WTC11 (cell line): ENCODE measurements around the gene CPEB3. TPM values are rescaled to one million over a fixed set of nuclear protein-coding genes. Genes with fewer than 3 reads are reported as not detected.

Source experiments
- ATAC-seq: fragments of 200-7000 bp; cut with Tn5 transposase; 2 replicates; pipeline ENCODE4 v1.10.0; 2021; ENCODE audit warnings: mild to moderate bottlenecking, moderate library complexity
- CTCF ChIA-PET: fragments of 300-600 bp; sonication (Branson Sonifier 250); formaldehyde crosslinking; loops from one replicate; lab custom pipeline; 2021; ENCODE audit warnings: antibody characterized with exemption; lab: Charles Lee
- POLR2A ChIA-PET: fragments of 350-600 bp; sonication (Branson Sonifier 250); formaldehyde crosslinking; loops from one replicate; lab custom pipeline; 2021; ENCODE audit warnings: antibody characterized with exemption; lab: Charles Lee
- DNase-seq: peaks from one replicate; pipeline ENCODE4 v3.0.0; 2021; ENCODE audit warnings: low spot score
- H3K27ac Mint-ChIP-seq: 2 replicates; pipeline ENCODE4 v1.8.0; 2021; ENCODE audit warnings: mixed read lengths
- H3K27me3 Mint-ChIP-seq: 2 replicates; pipeline ENCODE4 v1.8.0; 2021; ENCODE audit warnings: low read depth, mild to moderate bottlenecking, moderate library complexity, mixed read lengths
- H3K36me3 Mint-ChIP-seq: 2 replicates; pipeline ENCODE4 v1.8.0; 2021; ENCODE audit warnings: mixed read lengths
- H3K4me1 Mint-ChIP-seq: 2 replicates; pipeline ENCODE4 v1.8.0; 2022; ENCODE audit warnings: mixed read lengths
- H3K4me3 Mint-ChIP-seq: 2 replicates; pipeline ENCODE4 v1.8.0; 2021; ENCODE audit warnings: mild to moderate bottlenecking, moderate library complexity, mixed read lengths
- H3K9me3 Mint-ChIP-seq: 2 replicates; pipeline ENCODE4 v1.8.0; 2021; ENCODE audit warnings: mixed read lengths
- ATF1 ChIP-seq: sonication (generic); formaldehyde crosslinking; IDR thresholded peaks from 2 replicates; pipeline ENCODE4 v1.8.1; 2023; ENCODE audit warnings: mild to moderate bottlenecking, moderate library complexity, missing genetic modification reagents
- ATF3 ChIP-seq: sonication (generic); formaldehyde crosslinking; conservative IDR thresholded peaks from 2 replicates; pipeline ENCODE4 v1.8.1; 2022; ENCODE audit warnings: mild to moderate bottlenecking, missing genetic modification reagents
- ATF6 ChIP-seq: sonication (generic); formaldehyde crosslinking; IDR thresholded peaks from 2 replicates; pipeline ENCODE4 v1.8.1; 2023; ENCODE audit warnings: mild to moderate bottlenecking, missing genetic modification reagents
- CREB1 ChIP-seq: sonication (generic); formaldehyde crosslinking; IDR thresholded peaks from 2 replicates; pipeline ENCODE4 v1.8.0; 2023; ENCODE audit warnings: mild to moderate bottlenecking, missing genetic modification reagents
- CTCF ChIP-seq: fragments of 200-600 bp; IDR thresholded peaks from 2 replicates; pipeline ENCODE4 v1.8.0; 2022; ENCODE audit warnings: antibody characterized with exemption
- NR3C1 ChIP-seq: sonication (generic); formaldehyde crosslinking; conservative IDR thresholded peaks from 2 replicates; pipeline ENCODE4 v1.8.1; 2023; ENCODE audit warnings: low read depth, mild to moderate bottlenecking, missing genetic modification reagents
- TEAD4 ChIP-seq: sonication (generic); formaldehyde crosslinking; IDR thresholded peaks from 2 replicates; pipeline ENCODE4 v1.8.0; 2022; ENCODE audit warnings: mild to moderate bottlenecking, missing genetic modification reagents
- USF1 ChIP-seq: sonication (generic); formaldehyde crosslinking; IDR thresholded peaks from 2 replicates; pipeline ENCODE4 v1.8.0; 2022; ENCODE audit warnings: mild to moderate bottlenecking, missing genetic modification reagents
- ZNF138 ChIP-seq: sonication (generic); formaldehyde crosslinking; conservative IDR thresholded peaks from 2 replicates; pipeline ENCODE4 v1.8.1; 2022; ENCODE audit warnings: mild to moderate bottlenecking, moderate library complexity, missing genetic modification reagents
- ZNF263 ChIP-seq: sonication (generic); formaldehyde crosslinking; IDR thresholded peaks from 2 replicates; pipeline ENCODE4 v1.8.1; 2022; ENCODE audit warnings: low read depth, mild to moderate bottlenecking, moderate library complexity, missing genetic modification reagents
- total RNA-seq: library from RNA; stranded (reverse); gene quantifications from 3 replicates; pipeline ENCODE4 v1.2.3, GENCODE V29; 2021
- TF ChIP-seq, protein P1 (sequence below): sonication (generic); formaldehyde crosslinking; IDR thresholded peaks from 2 replicates; pipeline ENCODE4 v1.8.0; 2022; ENCODE audit warnings: missing genetic modification reagents
- TF ChIP-seq, protein P2 (sequence below): sonication (generic); formaldehyde crosslinking; IDR thresholded peaks from 2 replicates; pipeline ENCODE4 v1.8.0; 2023; ENCODE audit warnings: mild to moderate bottlenecking, missing genetic modification reagents

The CPEB3 gene
- total RNA-seq, 1 experiment from 2014 or later = 2.4 TPM

DNA sequence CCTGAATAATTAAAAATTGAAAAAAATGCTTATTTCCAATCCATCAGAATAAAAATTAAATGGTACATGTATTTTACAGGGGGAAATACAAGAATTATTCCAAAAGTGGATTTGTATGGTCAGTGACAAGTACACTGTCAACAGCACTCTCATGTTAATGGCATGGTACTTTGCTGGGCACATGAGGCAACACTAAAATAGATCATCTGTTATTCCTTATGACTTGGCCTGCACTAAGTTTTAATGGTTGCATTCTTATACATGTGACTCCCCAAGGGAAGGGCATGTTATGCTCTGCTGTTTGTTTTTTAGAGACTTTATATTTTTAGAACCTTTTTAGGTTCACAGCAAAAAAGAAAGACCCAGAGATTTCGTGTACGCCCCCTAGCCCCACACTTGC lies 128.3 kb downstream of the CPEB3 start:
- peaks cover 17% of the 10 kb centered on the region for H3K9me3 Mint-ChIP-seq
- TF ChIP-seq CREB1 (CRISPR knock-in tag) = no peak
- no peak for TF ChIP-seq ZNF263
- no peak for TF ChIP-seq ATF1 (CRISPR knock-in tag)
- TF ChIP-seq TEAD4 (CRISPR knock-in tag) = no peak
- H3K36me3 Mint-ChIP-seq = peaks cover 15% of the 10 kb centered on the region
- no peak overlapping the region for H3K4me3 Mint-ChIP-seq
- no peaks in the 10 kb centered on the region for H3K4me1 Mint-ChIP-seq
- ATAC-seq (no peak), DNase-seq (no peak)
- ChIA-PET POLR2A (no interaction called here), CTCF (no interaction called here)
- H3K27ac Mint-ChIP-seq = no peak overlapping the region
- no peaks in the 10 kb centered on the region for H3K27me3 Mint-ChIP-seq

DNA sequence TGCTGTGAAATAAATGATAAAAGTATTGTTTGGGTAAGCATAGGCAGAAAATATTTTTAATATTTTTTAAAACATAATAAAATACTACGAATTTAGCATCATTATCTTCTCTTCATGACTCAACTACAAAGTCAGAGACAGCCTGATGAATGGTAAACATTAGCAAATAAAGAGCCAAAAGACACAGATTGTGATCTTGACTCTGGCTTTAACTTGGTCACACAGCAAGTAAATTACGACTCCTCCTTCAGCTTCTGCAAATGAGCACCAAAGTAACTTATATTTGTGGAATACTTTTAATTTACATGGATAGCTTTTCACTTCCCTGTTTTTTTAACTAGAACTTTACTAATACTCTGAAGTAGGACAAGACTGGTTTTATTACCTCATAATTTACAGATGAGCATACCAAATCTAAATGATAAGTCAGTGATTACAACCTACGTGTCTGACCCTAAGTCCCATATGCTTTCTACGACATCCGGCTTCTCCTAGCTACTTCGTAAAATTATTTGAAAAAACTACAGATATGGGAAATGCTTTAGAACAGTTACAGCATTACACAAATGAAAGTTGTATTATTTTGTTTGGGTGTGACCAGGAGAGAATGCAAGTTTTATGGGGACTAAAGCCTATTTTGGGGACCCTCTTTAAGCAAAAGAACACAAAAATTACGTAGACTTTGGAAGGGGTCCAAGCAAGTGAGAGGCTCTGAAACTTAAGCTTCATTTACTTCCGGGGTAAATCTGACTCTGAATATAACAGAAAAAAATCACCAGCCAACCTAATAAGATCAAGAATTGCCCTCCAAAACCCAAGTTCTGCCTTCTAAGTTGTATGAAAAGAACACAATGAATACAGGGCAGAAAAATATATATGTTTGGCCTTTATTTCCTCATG lies 133.8 kb downstream of the CPEB3 start:
- Mint-ChIP-seq H3K4me1 (no peaks in the 10 kb centered on the region), H3K36me3 (no peaks in the 10 kb centered on the region)

More for the DNA sequence above, 133.8 kb downstream of the CPEB3 start:
- no peaks in the 10 kb centered on the region for H3K9me3 Mint-ChIP-seq
- ChIA-PET CTCF (no interaction called here), POLR2A (no interaction called here)
- ATAC-seq (no peak), DNase-seq (no peak)
- H3K27me3 Mint-ChIP-seq = no peaks in the 10 kb centered on the region
- TF ChIP-seq ATF6 (no peak), ZNF138 (CRISPR knock-in tag) (no peak), NR3C1 (no peak), ATF3 (CRISPR knock-in tag) (no peak), USF1 (CRISPR knock-in tag) (no peak), ATF1 (CRISPR knock-in tag) (no peak), CTCF (no peak)
- TF ChIP-seq, protein P1, sequence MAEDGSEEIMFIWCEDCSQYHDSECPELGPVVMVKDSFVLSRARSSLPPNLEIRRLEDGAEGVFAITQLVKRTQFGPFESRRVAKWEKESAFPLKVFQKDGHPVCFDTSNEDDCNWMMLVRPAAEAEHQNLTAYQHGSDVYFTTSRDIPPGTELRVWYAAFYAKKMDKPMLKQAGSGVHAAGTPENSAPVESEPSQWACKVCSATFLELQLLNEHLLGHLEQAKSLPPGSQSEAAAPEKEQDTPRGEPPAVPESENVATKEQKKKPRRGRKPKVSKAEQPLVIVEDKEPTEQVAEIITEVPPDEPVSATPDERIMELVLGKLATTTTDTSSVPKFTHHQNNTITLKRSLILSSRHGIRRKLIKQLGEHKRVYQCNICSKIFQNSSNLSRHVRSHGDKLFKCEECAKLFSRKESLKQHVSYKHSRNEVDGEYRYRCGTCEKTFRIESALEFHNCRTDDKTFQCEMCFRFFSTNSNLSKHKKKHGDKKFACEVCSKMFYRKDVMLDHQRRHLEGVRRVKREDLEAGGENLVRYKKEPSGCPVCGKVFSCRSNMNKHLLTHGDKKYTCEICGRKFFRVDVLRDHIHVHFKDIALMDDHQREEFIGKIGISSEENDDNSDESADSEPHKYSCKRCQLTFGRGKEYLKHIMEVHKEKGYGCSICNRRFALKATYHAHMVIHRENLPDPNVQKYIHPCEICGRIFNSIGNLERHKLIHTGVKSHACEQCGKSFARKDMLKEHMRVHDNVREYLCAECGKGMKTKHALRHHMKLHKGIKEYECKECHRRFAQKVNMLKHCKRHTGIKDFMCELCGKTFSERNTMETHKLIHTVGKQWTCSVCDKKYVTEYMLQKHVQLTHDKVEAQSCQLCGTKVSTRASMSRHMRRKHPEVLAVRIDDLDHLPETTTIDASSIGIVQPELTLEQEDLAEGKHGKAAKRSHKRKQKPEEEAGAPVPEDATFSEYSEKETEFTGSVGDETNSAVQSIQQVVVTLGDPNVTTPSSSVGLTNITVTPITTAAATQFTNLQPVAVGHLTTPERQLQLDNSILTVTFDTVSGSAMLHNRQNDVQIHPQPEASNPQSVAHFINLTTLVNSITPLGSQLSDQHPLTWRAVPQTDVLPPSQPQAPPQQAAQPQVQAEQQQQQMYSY (CRISPR knock-in tag) = no peak
- TF ChIP-seq, protein P2, sequence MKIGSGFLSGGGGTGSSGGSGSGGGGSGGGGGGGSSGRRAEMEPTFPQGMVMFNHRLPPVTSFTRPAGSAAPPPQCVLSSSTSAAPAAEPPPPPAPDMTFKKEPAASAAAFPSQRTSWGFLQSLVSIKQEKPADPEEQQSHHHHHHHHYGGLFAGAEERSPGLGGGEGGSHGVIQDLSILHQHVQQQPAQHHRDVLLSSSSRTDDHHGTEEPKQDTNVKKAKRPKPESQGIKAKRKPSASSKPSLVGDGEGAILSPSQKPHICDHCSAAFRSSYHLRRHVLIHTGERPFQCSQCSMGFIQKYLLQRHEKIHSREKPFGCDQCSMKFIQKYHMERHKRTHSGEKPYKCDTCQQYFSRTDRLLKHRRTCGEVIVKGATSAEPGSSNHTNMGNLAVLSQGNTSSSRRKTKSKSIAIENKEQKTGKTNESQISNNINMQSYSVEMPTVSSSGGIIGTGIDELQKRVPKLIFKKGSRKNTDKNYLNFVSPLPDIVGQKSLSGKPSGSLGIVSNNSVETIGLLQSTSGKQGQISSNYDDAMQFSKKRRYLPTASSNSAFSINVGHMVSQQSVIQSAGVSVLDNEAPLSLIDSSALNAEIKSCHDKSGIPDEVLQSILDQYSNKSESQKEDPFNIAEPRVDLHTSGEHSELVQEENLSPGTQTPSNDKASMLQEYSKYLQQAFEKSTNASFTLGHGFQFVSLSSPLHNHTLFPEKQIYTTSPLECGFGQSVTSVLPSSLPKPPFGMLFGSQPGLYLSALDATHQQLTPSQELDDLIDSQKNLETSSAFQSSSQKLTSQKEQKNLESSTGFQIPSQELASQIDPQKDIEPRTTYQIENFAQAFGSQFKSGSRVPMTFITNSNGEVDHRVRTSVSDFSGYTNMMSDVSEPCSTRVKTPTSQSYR (CRISPR knock-in tag) = no peak
- no peak overlapping the region for H3K4me3 Mint-ChIP-seq
- H3K27ac Mint-ChIP-seq = no peak overlapping the region
